Neural progenitor cell (in vitro differentiated cells): Measurements from ENCODE around the gene RNF186.

Source experiments
- CTCF ChIP-seq: fragments of 200-600 bp; sonication (generic); IDR thresholded peaks from 2 replicates; pipeline ENCODE4 v1.5.1; 2017; ENCODE audit warnings: antibody characterized with exemption, mild to moderate bottlenecking
- EZH2 ChIP-seq: fragments of 200-600 bp; sonication (generic); IDR thresholded peaks from 2 replicates; pipeline ENCODE4 v1.6.1; 2017; ENCODE audit warnings: antibody characterized with exemption, mild to moderate bottlenecking, moderate library complexity

- TF ChIP-seq CTCF (no peak), EZH2 (no peak)
These were observed 46.0 kb upstream of the RNF186 start for GRCh38 chr1:19861034-19861433.
